WI38 (cell line): Measurements from ENCODE around the gene STUB1.
A peak's percentile ranks its signal among the peaks of the same experiment; 100 is the strongest.

Experiments
- H3K4me3 ChIP-seq: 2 replicates; pipeline ENCODE4 v1.5.1; 2011; ENCODE audit warnings: low read depth, mild to moderate bottlenecking, control low read depth, low read length
- CTCF ChIP-seq: IDR thresholded peaks from 2 replicates; pipeline ENCODE4 v1.5.1; 2012; ENCODE audit warnings: low read depth, mild to moderate bottlenecking, control low read depth, low read length

Gene STUB1

DNA sequence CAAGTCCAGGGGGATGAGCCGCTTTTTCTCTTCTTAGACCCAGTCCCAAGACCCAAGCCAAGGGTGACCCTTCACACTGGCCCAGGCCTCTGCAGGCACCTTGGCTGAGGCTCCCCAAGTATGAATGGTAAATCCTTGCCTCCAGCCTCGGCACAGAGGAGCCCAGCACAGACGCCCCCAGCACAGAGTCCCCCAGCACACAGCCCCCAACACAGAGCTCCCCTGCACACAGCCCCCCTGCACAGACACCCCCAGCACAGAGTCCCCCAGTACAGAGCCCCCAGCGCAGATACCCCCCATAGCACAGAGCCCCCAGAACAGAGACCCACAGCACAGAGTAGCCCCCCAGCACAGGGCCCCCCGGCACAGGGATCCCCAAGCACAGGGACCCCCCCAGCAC lies 39.6 kb upstream of the STUB1 start:
- H3K4me3 ChIP-seq, result peak overlapping the region; percentile 75; the same call in 1 of the 2 replicates
- no peak for TF ChIP-seq CTCF

DNA sequence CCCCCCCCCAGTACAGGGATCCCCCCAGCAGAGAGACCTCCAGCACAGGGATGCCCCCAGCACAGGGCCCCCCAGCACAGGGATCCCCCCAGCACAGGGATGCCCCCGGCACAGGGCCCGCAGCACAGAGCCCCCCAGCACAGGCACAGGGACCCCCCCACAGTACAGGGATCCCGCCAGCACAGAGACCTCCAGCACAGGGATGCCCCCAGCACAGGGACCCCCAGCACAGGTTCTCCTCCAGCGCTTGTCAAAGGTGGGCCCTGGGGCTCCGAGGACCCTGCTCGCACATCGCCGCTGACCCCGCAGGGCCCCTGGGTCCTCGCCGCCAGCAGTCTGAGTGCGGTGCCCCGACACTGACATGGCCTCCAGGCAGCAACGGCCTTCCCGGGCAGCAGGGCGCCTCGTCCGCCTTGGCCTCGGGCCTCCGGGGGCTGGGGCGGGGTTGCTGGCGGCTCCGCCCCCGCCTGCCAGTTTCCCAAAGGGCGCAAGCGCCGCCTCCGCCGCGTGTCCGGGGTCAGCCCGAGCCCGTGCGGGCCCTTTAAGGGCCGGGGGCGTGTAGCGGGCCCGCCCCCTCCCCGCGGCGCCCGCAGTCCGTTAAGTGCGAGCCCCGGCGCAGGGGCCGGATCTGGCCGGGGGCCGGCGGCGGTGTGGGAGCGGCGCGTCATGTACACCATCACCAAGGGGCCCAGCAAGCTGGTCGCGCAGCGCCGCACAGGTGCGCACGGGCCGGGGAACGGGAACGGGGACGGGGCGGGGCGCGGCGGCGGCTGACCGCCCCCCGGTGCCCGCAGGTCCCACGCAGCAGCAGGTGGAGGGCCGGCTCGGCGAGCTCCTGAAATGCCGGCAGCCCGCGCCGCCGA lies 38.7 kb upstream of the STUB1 start, which contains the start of gene MCRIP2:
TSS of gene MCRIP2 (plus strand) at position 503 of the 863 bp plus-strand sequence. CDS start at position 667, 164 bp downstream.
- TF ChIP-seq CTCF, result no peak

GRCh38 chr16:642189-643049 lies 37.8 kb upstream of the STUB1 start:
- TF ChIP-seq CTCF, result no peak
- peak overlapping the region; percentile 75 for H3K4me3 ChIP-seq

More for the DNA sequence above, 38.7 kb upstream of the STUB1 start, which contains the start of gene MCRIP2:
- peak within 1 kb of the TSS; percentile 75 for H3K4me3 ChIP-seq

- no peak for TF ChIP-seq CTCF
- H3K4me3 ChIP-seq, result peak overlapping the region; percentile 75
Observed at GRCh38 chr16:643050-643368, 37.2 kb upstream of the STUB1 start.

- no peak for TF ChIP-seq CTCF
- H3K4me3 ChIP-seq, result no peak overlapping the region
Observed at GRCh38 chr16:644556-644955, 35.7 kb upstream of the STUB1 start.

GRCh38 chr16:645852-646678 lies 34.1 kb upstream of the STUB1 start:
- no peak for TF ChIP-seq CTCF
- H3K4me3 ChIP-seq, result no peak overlapping the region
